ENCODE measurements around the gene SLC16A7. TPM values are rescaled to one million over a fixed set of nuclear protein-coding genes. Genes with fewer than 3 reads are reported as not detected.
A peak's percentile ranks its signal among the peaks of the same experiment; 100 is the strongest.

The SLC16A7 gene
- total and polyA plus RNA-seq, 10 of the 15 experiments (the other 5 are each of a cell fraction or from before 2014, with no cell fraction given), result 1.5 to 12.9 (median 6.7) TPM

GRCh38 chr12:59637692-59638070 is 41.9 kb downstream of the SLC16A7 start:
- Histone ChIP-seq H3K27me3 (replicated peaks in 1 of 2; ENCODE audit: control insufficient read depth in 2 of 2, insufficient read depth in 2 of 2, low read length in 1 of 2) (no peaks in the 10 kb centered on the region), H3K4me2 (ENCODE audit: control insufficient read depth, insufficient read depth) (0 out of 2 replicates have a peak overlapping the region, but pooled peaks have one; percentile 1), H3K27ac (ENCODE audit: control insufficient read depth, insufficient read depth) (no peak overlapping the region; the same call in 1 of the 2 replicates), H2AFZ (ENCODE audit: control insufficient read depth, low read depth, low read length) (peak overlapping the region; percentile 1; the same call in 1 of the 2 replicates), H3K36me3 (ENCODE audit: control insufficient read depth in 2 of 2, insufficient read depth in 2 of 2, low read length in 1 of 2) (no peaks in the 10 kb centered on the region), H3K4me1 (ENCODE audit: control insufficient read depth, insufficient read depth, low read length) (peaks cover 5% of the 10 kb centered on the region; the same call in 1 of the 2 replicates), H3K9ac (ENCODE audit: control insufficient read depth, insufficient read depth, low read length) (no peak overlapping the region), H4K20me1 (ENCODE audit: control insufficient read depth, insufficient read depth) (no peaks in the 10 kb centered on the region), H3K79me2 (ENCODE audit: control insufficient read depth, insufficient read depth, low read length) (no peaks in the 10 kb centered on the region; the same call in 1 of the 2 replicates), H3K9me3 (replicated peaks; ENCODE audit: control insufficient read depth, insufficient read depth, low read length) (peaks cover 2% of the 10 kb centered on the region; the same call in 2 of the 3 replicates), H3K4me3 (no peak overlapping the region)
- BruUV-seq (replicated peaks), result no TSS peak
- POLR2A ChIA-PET, result no interaction called here
- in situ Hi-C loops (cut with MboI), result no loop called here
- SMC1A ChIA-PET (ENCODE audit: uncharacterized antibody, unreplicated experiment), result interaction anchor here (1.6 to 1.8 kb wide), 2 partner anchors 10 to 40 kb away, joined by 5 read pairs; no protein-coding TSS in a partner anchor
- ATAC-seq (no peak), FAIRE-seq (no peak), DNase-seq (ENCODE audit: low read depth, low spot score) (no peak)
- TF ChIP-seq RB1 (IDR thresholded peaks at IDR 0.05; ENCODE audit: borderline replicate concordance) (no peak), SMC3 (IDR thresholded peaks at IDR 0.05; ENCODE audit: borderline replicate concordance, low read length) (no peak), CBX3 (IDR thresholded peaks at IDR 0.05; ENCODE audit: borderline replicate concordance, low read depth) (no peak)
- intact Hi-C loops (cut with micrococcal nuclease; ENCODE audit: unreplicated experiment), result no loop called here
- RAD21 ChIA-PET (ENCODE audit: unreplicated experiment), result no interaction called here
- CTCF ChIA-PET, result no interaction called here

DNA sequence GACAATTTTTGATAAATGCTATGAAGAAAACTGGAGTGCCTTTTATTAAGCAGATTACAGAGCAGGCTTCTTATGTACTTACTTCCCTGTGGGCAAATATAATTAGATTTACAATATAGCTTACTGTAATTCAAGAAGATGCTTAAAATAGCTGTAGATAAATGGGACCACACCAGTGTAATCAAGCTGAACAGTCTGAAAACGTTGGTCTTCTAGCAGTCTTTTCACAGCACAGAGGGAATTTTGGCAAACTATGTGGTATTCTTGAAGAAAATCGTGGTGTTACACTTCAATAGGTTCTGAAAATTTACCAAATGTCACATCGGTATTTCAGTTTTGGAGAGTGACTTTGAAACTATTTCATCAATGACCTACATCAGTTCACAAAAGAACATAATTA is 47.7 kb downstream of the SLC16A7 start:
- Histone ChIP-seq H3K4me3 (no peak overlapping the region), H3K4me2 (ENCODE audit: control insufficient read depth, insufficient read depth) (no peak overlapping the region), H3K9me3 (replicated peaks; ENCODE audit: control insufficient read depth, insufficient read depth, low read length) (peaks cover 6% of the 10 kb centered on the region; the same call in 2 of the 3 replicates), H3K4me1 (ENCODE audit: control insufficient read depth, insufficient read depth, low read length) (no peaks in the 10 kb centered on the region), H4K20me1 (ENCODE audit: control insufficient read depth, insufficient read depth) (no peaks in the 10 kb centered on the region), H3K36me3 (ENCODE audit: control insufficient read depth in 2 of 2, insufficient read depth in 2 of 2, low read length in 1 of 2) (peaks cover 0 to 4% of the 10 kb centered on the region in 2 experiments; a peak in 1 of 4 replicates), H3K27me3 (replicated peaks in 1 of 2; ENCODE audit: control insufficient read depth in 2 of 2, insufficient read depth in 2 of 2, low read length in 1 of 2) (no peaks in the 10 kb centered on the region), H2AFZ (ENCODE audit: control insufficient read depth, low read depth, low read length) (no peak overlapping the region), H3K79me2 (ENCODE audit: control insufficient read depth, insufficient read depth, low read length) (no peaks in the 10 kb centered on the region; the same call in 1 of the 2 replicates), H3K9ac (ENCODE audit: control insufficient read depth, insufficient read depth, low read length) (no peak overlapping the region), H3K27ac (ENCODE audit: control insufficient read depth, insufficient read depth) (no peak overlapping the region)
- ChIA-PET RAD21 (ENCODE audit: unreplicated experiment) (no interaction called here), CTCF (no interaction called here), SMC1A (ENCODE audit: uncharacterized antibody, unreplicated experiment) (no interaction called here), POLR2A (no interaction called here)
- no peak for DNase-seq (ENCODE audit: low read depth, low spot score)
- ATAC-seq, result no peak
- 7% methylated on average over 3 of the region's 3 CpGs for WGBS (ENCODE audit: insufficient coverage, insufficient replicate concordance, low lambda C conversion rate, missing lambda C conversion rate)
- no peak for FAIRE-seq
- BruUV-seq (replicated peaks), result no TSS peak
- in situ Hi-C loops (cut with MboI), result no loop called here
- intact Hi-C loops (cut with micrococcal nuclease; ENCODE audit: unreplicated experiment), result no loop called here
- TF ChIP-seq HDGF (IDR thresholded peaks at IDR 0.05), result no peak
- no peak for TF ChIP-seq ZZZ3 (IDR thresholded peaks at IDR 0.05; ENCODE audit: control insufficient read depth, insufficient read length, low read depth)
- no peak for TF ChIP-seq RBBP5 (conservative IDR thresholded peaks at IDR 0.05)
- no peak for TF ChIP-seq E2F4 (IDR thresholded peaks at IDR 0.05; ENCODE audit: low read depth, low read length)
- TF ChIP-seq RUNX3 (IDR thresholded peaks at IDR 0.05; ENCODE audit: low read length), result no peak
- TF ChIP-seq RB1 (IDR thresholded peaks at IDR 0.05; ENCODE audit: borderline replicate concordance), result no peak
- TF ChIP-seq RAD51 (IDR thresholded peaks at IDR 0.05), result no peak
- no peak for TF ChIP-seq POLR2A (IDR thresholded peaks at IDR 0.05; ENCODE audit: low read depth, low read length)
- no peak for TF ChIP-seq CBX3 (IDR thresholded peaks at IDR 0.05; ENCODE audit: borderline replicate concordance, low read depth)
- no peak for TF ChIP-seq BCLAF1 (IDR thresholded peaks at IDR 0.05)
- no peak for TF ChIP-seq CHD4 (IDR thresholded peaks at IDR 0.05)
- no peak for TF ChIP-seq RELB (IDR thresholded peaks at IDR 0.05; ENCODE audit: low read depth)
- TF ChIP-seq ZNF207 (IDR thresholded peaks at IDR 0.05; ENCODE audit: borderline replicate concordance), result no peak
- TF ChIP-seq CBFB (IDR thresholded peaks at IDR 0.05; ENCODE audit: low read depth), result no peak
